AG10803 (cell line): ENCODE measurements around the gene CBX2.

Experiments
- DNase-seq: peaks from one replicate; pipeline ENCODE4 v3.0.0; 2010; ENCODE audit warnings: low read depth
- H3K4me3 ChIP-seq: 2 replicates; pipeline ENCODE4 v1.5.1; 2011; ENCODE audit warnings: mild to moderate bottlenecking, low read length, control low read depth
- CTCF ChIP-seq: conservative IDR thresholded peaks from 2 replicates; pipeline ENCODE4 v1.5.1; 2011; ENCODE audit warnings: mild to moderate bottlenecking, low read length, control low read depth, inconsistent platforms

Gene CBX2

GRCh38 chr17:79785017-79785899 is 7.3 kb downstream of the CBX2 start:
- no peak for TF ChIP-seq CTCF

GRCh38 chr17:79785900-79786810 is 8.2 kb downstream of the CBX2 start:
- H3K4me3 ChIP-seq: no peak overlapping the region
- no peak for TF ChIP-seq CTCF
- no peak for DNase-seq

More at GRCh38 chr17:79785017-79785899, 7.3 kb downstream of the CBX2 start:
- no peak overlapping the region for H3K4me3 ChIP-seq
- DNase-seq: no peak

- DNase-seq: no peak
- no peak for TF ChIP-seq CTCF
- no peak overlapping the region for H3K4me3 ChIP-seq
Measured at GRCh38 chr17:79786930-79787643, 9.1 kb downstream of the CBX2 start.

GRCh38 chr17:79788455-79788854 is 10.5 kb downstream of the CBX2 start:
- H3K4me3 ChIP-seq: no peak overlapping the region

GRCh38 chr17:79788989-79789942 is 11.3 kb downstream of the CBX2 start:
- DNase-seq: no peak
- TF ChIP-seq CTCF: no peak
- no peak overlapping the region for H3K4me3 ChIP-seq

More at GRCh38 chr17:79788455-79788854, 10.5 kb downstream of the CBX2 start:
- TF ChIP-seq CTCF: no peak
- DNase-seq: no peak
